Natural killer cell treated with Interleukin-12 subunit alpha and Interleukin-12 subunit beta and Interleukin-15 and Interleukin-18, amount 100 ng/mL, for 72 hours (primary cell): ENCODE results near the gene SPRR2A. TPM values are rescaled to one million over a fixed set of nuclear protein-coding genes. Genes with fewer than 3 reads are reported as not detected.
"Not testable (repeated sequence)": the region's sequence is repeated elsewhere in the genome, so short reads cannot be mapped to it uniquely, and the experiment has no call there.

ENCODE experiments used
- ATAC-seq, 2 donors: fragments of 150-1000 bp; cut with Tn5 transposase in 1 of 2; sonication (Bioruptor Pico), chemical (Tn5 transposase) in 1 of 2; 2 replicates each; pipeline ENCODE4 v1.10.0; 2021
- DNase-seq: peaks from one replicate; pipeline ENCODE4 v3.0.0; 2022; ENCODE audit warnings: low spot score
- H3K27ac Mint-ChIP-seq, 2 donors: 1 replicate in 1 of 2; 2 replicates in 1 of 2; pipeline ENCODE4 v1.8.0; 2022; ENCODE audit warnings: mixed read lengths in 2 of 2, mild to moderate bottlenecking in 1 of 2, moderate library complexity in 1 of 2
- H3K27me3 Mint-ChIP-seq, 2 donors: 1 replicate in 1 of 2; 2 replicates in 1 of 2; pipeline ENCODE4 v1.8.0; 2022; ENCODE audit warnings: mixed read lengths in 2 of 2
- H3K36me3 Mint-ChIP-seq: one replicate; pipeline ENCODE4 v1.8.0; 2022; ENCODE audit warnings: mixed read lengths
- H3K4me1 Mint-ChIP-seq, 2 donors: 1 replicate in 1 of 2; 2 replicates in 1 of 2; pipeline ENCODE4 v1.8.0; 2022; ENCODE audit warnings: low read depth in 2 of 2, mixed read lengths in 2 of 2, mild to moderate bottlenecking in 1 of 2
- H3K4me3 Mint-ChIP-seq: one replicate; pipeline ENCODE4 v1.8.0; 2022; ENCODE audit warnings: mixed read lengths
- H3K9me3 Mint-ChIP-seq: 2 replicates; pipeline ENCODE4 v1.8.0; 2022; ENCODE audit warnings: mixed read lengths
- total RNA-seq, 2 donors: library from RNA; stranded (reverse); gene quantifications; one replicate each; pipeline ENCODE4 v1.2.3, GENCODE V29; 2022

Gene SPRR2A
- not detected for total RNA-seq

- peaks cover 3% of the 10 kb centered on the region for H3K9me3 Mint-ChIP-seq
- no peaks in the 10 kb centered on the region for H3K36me3 Mint-ChIP-seq
- no peak within 1 kb of the TSS for H3K27ac Mint-ChIP-seq
- H3K4me3 Mint-ChIP-seq, result no peak within 1 kb of the TSS
- no peak for ATAC-seq
- H3K4me1 Mint-ChIP-seq, result no peaks in the 10 kb centered on the region
- peaks cover 35 to 58% of the 10 kb centered on the region in 2 donors for H3K27me3 Mint-ChIP-seq
- DNase-seq, result no peak
These were observed at the start of gene SPRR2A for GRCh38 chr1:153057375-153057774. TSS of gene SPRR2A (minus strand) at chr1:153057512. CDS start at chr1:153056735, 777 bp downstream.

GRCh38 chr1:153100245-153100644 lies 42.9 kb upstream of the SPRR2A start:
- H3K4me3 Mint-ChIP-seq, result no peak overlapping the region
- no peak overlapping the region for H3K27ac Mint-ChIP-seq
- H3K4me1 Mint-ChIP-seq, result no peaks in the 10 kb centered on the region
- no peaks in the 10 kb centered on the region for H3K36me3 Mint-ChIP-seq
- H3K27me3 Mint-ChIP-seq, result peaks cover 30 to 38% of the 10 kb centered on the region in 2 donors
- H3K9me3 Mint-ChIP-seq, result no peaks in the 10 kb centered on the region
- ATAC-seq, result no peak
- DNase-seq, result no peak

- Mint-ChIP-seq H3K27me3 (peaks cover 30 to 42% of the 10 kb centered on the region in 2 donors), H3K9me3 (no peaks in the 10 kb centered on the region), H3K36me3 (no peaks in the 10 kb centered on the region), H3K27ac (no peak overlapping the region), H3K4me1 (no peaks in the 10 kb centered on the region), H3K4me3 (no peak overlapping the region)
- no peak for ATAC-seq
- DNase-seq, result no peak
These were observed 42.2 kb upstream of the SPRR2A start for GRCh38 chr1:153099461-153100045.

- ATAC-seq (no peak), DNase-seq (no peak)
- no peak overlapping the region for H3K27ac Mint-ChIP-seq
These were observed 38.5 kb upstream of the SPRR2A start for GRCh38 chr1:153095764-153096163.

GRCh38 chr1:153094426-153094825 lies 37.1 kb upstream of the SPRR2A start, which contains the start of gene SPRR2E:
TSS of gene SPRR2E (minus strand) at chr1:153094526. CDS start at chr1:153093751, 775 bp downstream.
- H3K4me1 Mint-ChIP-seq, result no peaks in the 10 kb centered on the region
- no peak for ATAC-seq
- H3K36me3 Mint-ChIP-seq, result no peaks in the 10 kb centered on the region
- no peak within 1 kb of the TSS for H3K27ac Mint-ChIP-seq
- H3K4me3 Mint-ChIP-seq, result no peak within 1 kb of the TSS
- no peaks in the 10 kb centered on the region for H3K9me3 Mint-ChIP-seq
- peaks cover 21 to 35% of the 10 kb centered on the region in 2 donors for H3K27me3 Mint-ChIP-seq
- no peak for DNase-seq

More at GRCh38 chr1:153095764-153096163, 38.5 kb upstream of the SPRR2A start:
- Mint-ChIP-seq H3K4me3 (no peak overlapping the region), H3K9me3 (no peaks in the 10 kb centered on the region), H3K4me1 (no peaks in the 10 kb centered on the region), H3K27me3 (peaks cover 24 to 36% of the 10 kb centered on the region in 2 donors), H3K36me3 (no peaks in the 10 kb centered on the region)

- Mint-ChIP-seq H3K27me3 (peaks cover 22 to 54% of the 10 kb centered on the region in 2 donors), H3K4me1 (no peaks in the 10 kb centered on the region), H3K9me3 (no peaks in the 10 kb centered on the region), H3K36me3 (no peaks in the 10 kb centered on the region), H3K27ac (no peak overlapping the region), H3K4me3 (no peak overlapping the region)
- ATAC-seq (no peak), DNase-seq (no peak)
These were observed 30.3 kb upstream of the SPRR2A start for GRCh38 chr1:153087652-153088051.

GRCh38 chr1:153081736-153082135 lies 24.4 kb upstream of the SPRR2A start:
- DNase-seq (no peak), ATAC-seq (no peak)
- Mint-ChIP-seq H3K27ac (no peak overlapping the region), H3K36me3 (peaks cover 6% of the 10 kb centered on the region), H3K4me1 (no peaks in the 10 kb centered on the region), H3K4me3 (no peak overlapping the region), H3K27me3 (peaks cover 15 to 33% of the 10 kb centered on the region in 2 donors), H3K9me3 (peaks cover 8% of the 10 kb centered on the region)

GRCh38 chr1:153072806-153073726 lies 15.8 kb upstream of the SPRR2A start:
- DNase-seq (no peak), ATAC-seq (no peak)
- Mint-ChIP-seq H3K4me3 (no peak overlapping the region), H3K27ac (no peak overlapping the region), H3K4me1 (no peaks in the 10 kb centered on the region), H3K27me3 (peaks cover 15 to 33% of the 10 kb centered on the region in 2 donors), H3K9me3 (no peaks in the 10 kb centered on the region), H3K36me3 (no peaks in the 10 kb centered on the region)

- Mint-ChIP-seq H3K9me3 (no peaks in the 10 kb centered on the region), H3K27me3 (peaks cover 22 to 40% of the 10 kb centered on the region in 2 donors), H3K27ac (no peak within 1 kb of the TSS), H3K36me3 (no peaks in the 10 kb centered on the region), H3K4me1 (no peaks in the 10 kb centered on the region), H3K4me3 (no peak within 1 kb of the TSS)
- DNase-seq (no peak), ATAC-seq (no peak)
These were observed 14.2 kb upstream of the SPRR2A start, which contains the start of gene SPRR2B for GRCh38 chr1:153071511-153071910. TSS of gene SPRR2B (minus strand) at chr1:153071611. CDS start at chr1:153070839, 772 bp downstream.

- no peak overlapping the region for H3K4me3 Mint-ChIP-seq
- ATAC-seq (no peak), DNase-seq (no peak)
- no peak overlapping the region for H3K27ac Mint-ChIP-seq
- peaks cover 24 to 52% of the 10 kb centered on the region in 2 donors for H3K27me3 Mint-ChIP-seq
- no peaks in the 10 kb centered on the region for H3K9me3 Mint-ChIP-seq
- no peaks in the 10 kb centered on the region for H3K4me1 Mint-ChIP-seq
- peaks cover 4% of the 10 kb centered on the region for H3K36me3 Mint-ChIP-seq
These were observed 12.9 kb upstream of the SPRR2A start for GRCh38 chr1:153070243-153070642.

- H3K27ac Mint-ChIP-seq, result no peak overlapping the region
These were observed 1.8 kb upstream of the SPRR2A start for GRCh38 chr1:153058826-153059784.

GRCh38 chr1:153058154-153058553 lies 842 bp upstream of the SPRR2A start:
- no peaks in the 10 kb centered on the region for H3K9me3 Mint-ChIP-seq
- DNase-seq, result no peak
- peaks cover 28 to 51% of the 10 kb centered on the region in 2 donors for H3K27me3 Mint-ChIP-seq
- no peak for ATAC-seq
- no peak overlapping the region for H3K27ac Mint-ChIP-seq
- no peak overlapping the region for H3K4me3 Mint-ChIP-seq
- no peaks in the 10 kb centered on the region for H3K4me1 Mint-ChIP-seq
- no peaks in the 10 kb centered on the region for H3K36me3 Mint-ChIP-seq

More at GRCh38 chr1:153058826-153059784, 1.8 kb upstream of the SPRR2A start:
- Mint-ChIP-seq H3K36me3 (no peaks in the 10 kb centered on the region), H3K4me3 (no peak overlapping the region), H3K4me1 (no peaks in the 10 kb centered on the region), H3K9me3 (no peaks in the 10 kb centered on the region), H3K27me3 (peaks cover 27 to 42% of the 10 kb centered on the region in 2 donors)
- DNase-seq (no peak), ATAC-seq (no peak)

- H3K27ac Mint-ChIP-seq, H3K9me3 Mint-ChIP-seq, H3K36me3 Mint-ChIP-seq, ATAC-seq, DNase-seq, H3K4me1 Mint-ChIP-seq, H3K4me3 Mint-ChIP-seq: not testable (repeated sequence)
- peaks cover 39 to 65% of the 10 kb centered on the region in 2 donors for H3K27me3 Mint-ChIP-seq
These were observed 1.2 kb downstream of the SPRR2A start for GRCh38 chr1:153056111-153056510.
